HG03354 (cell line): ENCODE data around the gene IGSF6.
"Not testable (repeated sequence)": the region's sequence is repeated elsewhere in the genome, so short reads cannot be mapped to it uniquely, and the experiment has no call there.

Source experiments
- ATAC-seq: cut with Tn5 transposase; IDR thresholded peaks from one replicate; pipeline ENCODE4 v1.9.1; 2021; ENCODE audit warnings: mild to moderate bottlenecking; ENCODE audit not compliant: unreplicated experiment, poor library complexity, severe bottlenecking

The IGSF6 gene

DNA sequence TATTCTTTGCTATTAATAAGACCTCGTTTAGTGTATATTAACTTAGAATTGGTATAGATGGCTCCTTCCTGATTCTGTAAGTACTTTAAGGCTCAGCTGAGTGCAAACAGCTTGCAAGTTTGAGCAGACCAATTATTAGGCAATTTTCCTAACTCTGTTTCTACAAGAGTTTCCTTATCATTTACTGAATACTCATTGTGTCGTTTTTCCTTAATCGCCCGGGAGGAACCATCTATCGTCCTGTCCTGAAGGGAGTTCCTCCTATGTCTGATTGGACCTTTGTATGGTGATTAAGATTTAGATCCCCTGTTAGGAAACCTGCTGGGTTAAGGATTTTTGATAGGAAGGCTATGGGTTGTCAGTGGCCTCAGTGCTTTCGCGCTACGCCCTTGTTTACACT lies 21.0 kb downstream of the IGSF6 start:
- not testable (repeated sequence) for ATAC-seq

DNA sequence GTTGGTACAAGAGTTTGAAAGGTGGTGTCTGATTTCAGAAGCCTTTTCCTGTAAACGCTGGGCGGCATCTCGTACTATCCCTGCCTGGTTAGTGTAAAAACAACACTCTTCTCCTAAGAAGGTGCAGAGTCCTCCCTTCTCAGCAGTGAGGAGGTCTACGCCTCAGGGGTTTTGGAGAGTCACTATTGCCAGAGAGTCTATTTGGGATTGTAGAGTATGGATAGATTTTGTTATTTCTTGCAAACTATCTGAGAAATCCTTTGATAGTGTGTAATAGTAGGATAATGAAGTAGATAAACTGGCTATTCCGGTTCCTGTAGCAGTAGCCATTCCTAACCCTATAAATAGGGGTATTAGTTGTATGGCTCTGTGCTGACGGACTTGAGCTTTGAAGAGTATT lies 21.5 kb downstream of the IGSF6 start:
- not testable (repeated sequence) for ATAC-seq

DNA sequence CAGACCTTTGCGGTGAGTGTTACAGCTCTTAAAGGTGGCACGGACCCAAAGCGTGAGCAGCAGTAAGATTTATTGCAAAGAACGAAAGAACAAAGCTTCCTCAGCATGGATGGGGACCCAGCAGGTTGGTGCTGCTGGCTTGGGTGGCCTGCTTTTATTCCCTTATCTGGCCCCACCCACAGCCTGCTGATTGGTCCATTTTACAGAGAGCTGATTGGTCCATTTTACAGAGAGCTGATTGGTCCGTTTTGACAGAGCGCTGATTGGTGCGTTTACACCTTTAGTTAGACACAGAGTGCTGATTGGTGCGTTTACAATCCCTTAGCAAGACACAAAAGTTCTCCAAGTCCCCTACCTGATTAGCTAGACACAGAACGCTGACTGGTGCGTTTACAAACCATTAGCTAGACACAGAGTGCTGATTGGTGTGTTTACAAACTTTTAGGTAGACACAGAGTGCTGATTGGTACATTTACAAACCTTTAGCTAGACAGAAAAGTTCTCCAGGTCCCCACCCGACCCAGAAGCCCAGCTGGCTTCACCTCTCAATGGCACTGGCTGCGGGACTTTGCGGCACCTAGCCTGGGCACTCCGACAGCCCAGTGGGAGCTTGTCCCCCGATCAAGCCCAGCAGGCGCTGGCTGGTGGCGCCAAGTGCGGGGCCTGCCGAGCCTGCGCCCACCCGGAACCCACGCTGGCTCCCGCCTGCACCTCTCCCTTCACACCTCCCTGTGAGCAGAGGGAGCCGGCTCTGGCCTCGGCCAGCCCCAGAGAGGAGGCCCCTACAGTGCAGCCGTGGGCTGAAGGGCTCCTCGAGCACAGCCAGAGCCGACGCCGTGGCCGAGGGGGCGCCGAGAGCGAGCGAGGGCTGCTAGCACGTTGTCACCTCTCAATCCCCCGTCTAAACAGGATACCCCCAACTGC lies 22.5 kb downstream of the IGSF6 start:
- ATAC-seq = not testable (repeated sequence)

DNA sequence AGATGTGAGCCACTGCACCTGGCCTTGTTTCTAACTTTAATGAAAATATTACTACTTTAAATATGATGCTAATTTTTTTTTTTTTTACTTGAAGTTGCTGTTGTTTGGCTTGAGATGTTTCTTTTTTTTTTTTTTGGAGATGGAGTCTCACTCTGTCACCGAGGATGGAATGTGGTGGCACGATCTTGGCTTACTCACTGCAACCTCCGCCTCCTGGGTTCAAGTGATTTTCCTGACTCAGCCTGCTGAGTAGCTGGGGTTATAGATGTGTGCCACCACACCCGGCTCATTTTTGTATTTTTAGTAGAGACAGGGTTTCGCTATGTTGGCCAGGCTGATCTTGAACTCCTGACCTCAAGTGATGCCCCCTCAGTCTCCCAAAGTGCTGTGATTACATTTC lies 23.6 kb downstream of the IGSF6 start:
- no peak for ATAC-seq

DNA sequence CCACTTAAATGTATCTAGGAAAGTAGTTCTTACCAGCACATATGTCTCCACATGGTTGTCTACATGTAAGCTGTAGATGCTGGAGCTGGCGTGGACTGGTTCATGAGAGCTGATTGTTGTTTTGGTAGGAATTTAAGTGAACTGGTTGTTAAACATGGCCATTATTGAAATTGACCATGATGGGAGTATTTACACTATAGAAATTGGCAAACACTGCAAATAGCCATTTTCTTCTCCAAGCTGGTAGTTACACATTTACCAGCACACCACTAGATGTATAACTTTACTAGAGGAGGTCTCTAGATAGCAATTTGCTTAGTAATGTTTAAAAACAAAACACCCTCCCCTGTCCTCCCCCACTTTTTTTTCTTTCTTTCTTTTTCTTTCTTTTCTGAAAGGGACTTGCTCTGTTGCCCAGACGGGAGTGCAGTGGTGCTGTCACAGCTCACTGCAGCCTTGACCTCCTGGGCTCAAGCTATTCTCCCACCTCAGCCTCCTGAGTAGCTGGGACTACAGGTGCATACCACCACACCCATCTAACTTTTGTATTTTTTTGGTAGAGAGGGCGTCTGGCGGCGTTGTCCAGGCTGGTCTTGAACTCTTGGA lies 24.2 kb downstream of the IGSF6 start:
- ATAC-seq = no peak

DNA sequence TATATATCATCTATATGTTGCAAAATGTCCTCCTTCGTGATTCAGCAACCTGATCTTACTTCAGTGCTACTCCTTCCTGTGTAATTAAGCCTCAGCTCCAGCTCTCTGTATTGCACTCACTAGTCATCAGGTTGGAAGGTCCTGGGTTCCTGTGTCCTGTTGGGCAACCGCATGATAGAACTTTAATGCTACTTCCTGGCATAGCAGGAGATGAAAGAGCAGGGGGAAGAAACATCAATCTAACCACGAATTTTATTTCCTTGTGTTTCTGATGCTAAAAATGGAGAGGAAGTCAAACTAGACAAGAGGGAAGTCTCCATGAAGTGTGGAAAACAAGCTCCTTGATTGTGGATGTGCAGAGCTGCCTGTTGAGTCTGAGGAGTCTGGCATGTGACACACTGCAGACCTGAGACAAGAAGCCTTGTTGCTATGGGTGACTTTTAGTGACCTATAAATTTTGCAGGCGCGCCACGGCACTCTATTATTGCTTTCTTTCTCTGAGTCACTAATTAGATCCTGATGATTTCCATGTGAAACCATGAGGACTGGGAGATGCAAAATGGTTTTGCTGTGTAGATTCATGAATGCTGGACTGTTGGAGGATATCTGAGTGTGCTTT lies 25.6 kb downstream of the IGSF6 start:
- ATAC-seq = no peak

DNA sequence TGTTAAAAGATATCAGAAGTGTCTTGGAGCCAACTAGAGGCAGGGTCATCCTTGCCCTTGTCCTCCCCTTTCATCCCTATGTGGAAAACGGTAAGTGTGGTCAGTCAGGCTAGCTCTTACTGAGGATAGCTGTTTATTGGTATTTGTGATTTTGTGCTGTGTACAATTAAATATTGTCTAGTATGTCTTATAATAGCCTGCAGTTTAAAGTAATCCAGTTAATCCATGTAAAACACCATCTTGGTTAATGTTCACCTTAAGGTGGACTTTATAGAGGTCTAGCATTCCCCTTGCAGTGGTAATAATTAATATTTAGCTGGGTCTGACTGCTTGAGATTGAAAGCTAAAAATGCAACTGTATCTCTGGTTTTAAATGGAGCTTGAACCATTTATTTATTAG lies 27.4 kb downstream of the IGSF6 start:
- ATAC-seq = no peak

DNA sequence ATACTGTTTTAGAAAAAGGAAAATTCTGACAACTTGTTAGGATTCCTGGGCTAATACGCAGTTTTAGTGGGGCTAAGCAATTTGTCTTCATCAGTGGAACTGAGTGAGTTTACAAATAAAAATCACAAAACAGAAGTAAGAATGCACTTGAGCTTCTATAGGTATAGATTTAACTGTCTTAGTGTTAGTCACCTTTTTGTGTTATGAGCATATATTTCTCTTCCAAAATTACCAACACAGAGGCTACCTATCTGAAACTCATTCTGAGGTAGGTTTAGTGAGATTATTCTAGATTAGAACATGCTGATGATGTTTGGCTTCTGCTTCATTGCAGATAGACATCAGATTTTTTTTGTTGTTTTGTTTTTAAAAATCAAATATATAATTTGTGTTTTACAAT lies 29.9 kb downstream of the IGSF6 start:
- no peak for ATAC-seq

DNA sequence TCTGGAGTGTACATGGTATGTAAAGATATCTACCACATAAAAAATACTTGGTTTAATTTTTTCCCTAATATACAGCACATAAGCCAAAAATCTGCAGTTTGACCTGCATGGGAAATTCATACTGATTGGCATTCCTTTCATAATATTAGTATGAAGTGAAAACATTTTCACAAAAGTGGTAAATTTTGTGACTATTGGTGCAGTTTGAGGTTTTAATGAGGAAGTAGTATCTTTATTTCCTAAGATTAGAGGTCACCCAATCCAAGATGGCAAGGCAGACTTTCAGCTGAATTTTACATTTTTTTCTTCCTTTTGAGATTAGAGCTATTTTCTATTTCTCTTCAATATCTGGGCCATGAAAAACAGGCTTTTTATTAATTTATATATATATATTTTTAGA lies 31.8 kb downstream of the IGSF6 start:
- ATAC-seq = no peak

DNA sequence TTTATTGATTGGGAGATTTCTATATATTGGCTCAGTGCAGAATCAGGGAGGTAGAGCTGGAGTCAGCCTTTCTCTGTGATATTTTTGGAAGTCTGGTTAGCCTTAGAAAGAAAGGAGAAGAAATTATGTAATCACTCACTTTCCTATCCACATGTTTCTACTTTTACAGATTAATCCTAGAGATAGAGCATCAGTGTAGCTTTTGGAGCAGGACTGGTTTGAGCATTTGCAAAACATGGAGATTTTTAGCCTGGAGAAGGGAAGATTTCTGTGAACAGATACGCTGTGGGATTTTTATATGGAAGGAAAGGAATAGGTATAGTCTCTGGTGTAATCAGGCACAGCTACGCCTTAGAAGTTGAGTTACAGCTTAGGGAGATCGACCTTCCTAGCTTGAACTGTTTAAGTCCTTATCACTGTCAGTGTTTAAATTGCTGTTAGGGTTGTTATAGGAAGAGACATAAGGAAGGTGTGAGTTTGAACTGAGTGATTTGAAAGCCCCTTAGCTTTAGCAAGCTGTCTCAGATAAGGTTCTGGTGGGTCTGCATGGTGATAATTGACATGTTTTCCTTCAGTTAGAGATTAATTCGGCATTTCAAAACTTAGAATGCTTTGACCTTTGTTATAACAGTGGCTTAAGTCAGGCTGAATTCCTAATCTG lies 32.5 kb downstream of the IGSF6 start:
- no peak for ATAC-seq

DNA sequence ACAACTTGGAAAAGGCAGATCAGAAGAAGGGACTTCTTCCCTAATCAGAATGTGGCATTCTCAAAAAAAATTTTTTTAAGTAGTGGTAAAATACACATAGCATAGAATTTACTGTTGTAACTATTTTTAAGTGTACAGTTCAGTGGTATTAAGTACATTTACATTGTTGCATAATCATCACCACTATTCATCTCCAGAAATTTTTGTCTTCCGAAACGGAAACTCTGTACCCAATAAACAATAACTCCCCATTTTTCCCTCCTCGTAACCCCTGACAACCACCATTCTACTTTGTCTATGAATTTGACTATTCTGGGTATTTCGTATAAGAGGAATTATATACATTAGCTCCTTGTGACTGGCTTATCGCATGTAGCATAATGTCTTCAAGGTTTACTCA lies 34.1 kb downstream of the IGSF6 start:
- ATAC-seq = no peak

DNA sequence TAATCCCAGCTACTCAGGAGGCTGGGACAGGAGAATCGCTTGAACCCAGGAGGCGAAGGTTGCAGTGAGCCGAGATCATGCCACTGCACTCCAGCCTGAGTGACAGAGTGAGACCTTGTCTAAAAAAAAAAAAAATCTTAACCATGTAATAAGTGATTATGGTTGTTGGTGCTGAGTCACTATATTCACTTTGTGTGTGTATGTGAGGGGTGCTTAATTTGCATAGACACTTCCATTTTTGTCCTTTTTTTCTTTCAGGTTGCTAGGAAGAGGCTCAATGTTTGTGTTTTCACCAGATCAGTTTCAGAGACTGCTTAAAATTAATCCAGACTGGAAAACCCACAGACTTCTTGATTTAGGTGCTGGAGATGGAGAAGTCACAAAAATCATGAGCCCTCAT lies 34.8 kb downstream of the IGSF6 start:
- ATAC-seq = no peak

DNA sequence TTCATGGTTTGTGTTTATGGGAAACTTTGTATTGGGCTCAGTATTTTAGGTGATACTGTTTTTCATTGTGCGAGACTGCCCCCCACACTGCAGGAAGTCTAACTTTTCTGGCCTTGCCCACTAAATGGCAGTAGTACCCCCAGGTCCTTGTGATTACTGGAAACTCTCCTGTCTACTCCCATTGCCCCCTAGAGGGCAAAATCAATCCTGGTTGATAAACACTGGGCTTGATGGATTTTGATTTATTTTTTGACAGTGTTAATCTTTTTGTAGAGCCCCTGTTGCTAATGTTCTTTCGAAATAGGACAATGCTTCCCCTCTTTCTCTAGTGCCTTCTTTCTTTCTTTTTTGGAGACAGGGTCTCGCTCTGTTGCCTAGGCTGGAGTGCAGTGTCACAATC lies 37.5 kb downstream of the IGSF6 start:
- no peak for ATAC-seq

DNA sequence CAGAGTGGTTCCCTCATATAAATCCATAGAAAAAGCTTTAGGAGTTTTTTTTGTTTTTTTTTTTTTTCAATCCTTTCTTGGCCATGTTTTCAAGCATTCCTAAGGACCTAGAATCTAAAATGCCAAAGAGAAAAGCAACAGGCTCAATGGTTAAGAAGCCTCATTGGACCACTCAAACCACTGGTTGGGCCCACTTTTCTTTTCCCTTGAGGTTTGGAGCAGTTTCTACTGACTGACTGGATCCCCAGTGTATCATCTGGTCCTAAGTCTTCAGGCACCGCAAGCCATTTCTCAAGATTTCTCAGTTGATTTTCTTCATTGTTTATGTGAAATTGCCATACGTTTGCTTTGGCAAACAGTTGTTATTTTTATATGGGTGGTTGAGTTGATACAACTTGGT lies 38.6 kb downstream of the IGSF6 start:
- ATAC-seq = no peak

DNA sequence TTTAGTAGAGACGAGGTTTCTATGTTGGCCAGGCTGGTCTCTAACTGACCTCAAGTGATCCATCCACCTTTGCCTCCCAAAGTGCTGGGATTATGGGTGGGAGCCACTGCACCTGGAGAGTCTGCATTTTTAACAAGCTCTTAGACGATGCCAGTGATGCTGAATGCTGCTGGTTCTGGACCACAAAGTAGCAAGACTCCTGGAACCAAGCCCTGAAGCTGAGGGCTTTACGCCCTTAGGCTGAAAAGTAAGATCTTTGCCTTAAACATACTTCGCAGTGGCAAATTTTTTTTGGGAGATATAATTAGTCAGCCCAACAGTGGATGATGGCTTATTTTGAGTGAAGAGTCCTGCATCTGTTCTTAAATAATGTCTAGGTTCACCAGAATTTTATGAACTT lies 39.0 kb downstream of the IGSF6 start:
- ATAC-seq = no peak

DNA sequence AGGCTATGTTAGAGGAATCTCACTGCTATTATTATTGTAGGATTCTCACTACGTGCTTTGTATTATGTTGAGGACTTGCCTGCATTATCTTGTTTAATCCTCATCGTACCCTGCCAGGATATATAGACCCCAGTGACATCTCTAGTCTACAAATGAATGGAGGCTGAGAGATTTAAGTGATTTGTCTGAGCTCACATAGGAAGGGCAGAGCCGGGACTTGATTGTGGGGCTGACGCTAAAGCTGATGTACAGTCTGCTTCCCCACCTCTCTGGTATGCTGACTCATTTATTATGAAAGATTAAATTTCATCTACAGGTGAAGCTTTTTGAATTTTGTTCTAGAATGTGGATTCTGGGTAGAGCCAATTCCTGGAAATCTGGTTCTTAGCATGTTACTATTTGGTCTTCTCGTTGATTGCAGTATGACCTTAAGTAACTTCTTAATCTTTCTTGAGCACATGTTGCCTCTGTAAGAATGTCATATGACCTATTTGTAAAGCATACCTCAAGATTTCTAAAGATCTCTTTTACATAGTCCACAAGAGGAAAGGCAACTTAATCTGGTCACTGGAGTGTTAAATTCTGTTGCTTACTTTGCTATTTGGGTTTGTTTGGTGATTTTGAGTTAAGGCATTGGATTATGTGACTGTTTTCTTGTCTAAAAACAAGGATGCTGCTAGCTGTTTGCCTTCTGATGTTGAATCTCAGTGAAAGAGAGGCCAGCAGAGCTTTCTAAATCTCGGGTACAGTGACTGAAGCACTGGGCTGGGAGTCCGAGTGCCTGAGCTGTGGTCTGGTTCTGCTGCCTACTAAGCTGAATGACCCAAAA lies 40.6 kb downstream of the IGSF6 start:
- no peak for ATAC-seq

DNA sequence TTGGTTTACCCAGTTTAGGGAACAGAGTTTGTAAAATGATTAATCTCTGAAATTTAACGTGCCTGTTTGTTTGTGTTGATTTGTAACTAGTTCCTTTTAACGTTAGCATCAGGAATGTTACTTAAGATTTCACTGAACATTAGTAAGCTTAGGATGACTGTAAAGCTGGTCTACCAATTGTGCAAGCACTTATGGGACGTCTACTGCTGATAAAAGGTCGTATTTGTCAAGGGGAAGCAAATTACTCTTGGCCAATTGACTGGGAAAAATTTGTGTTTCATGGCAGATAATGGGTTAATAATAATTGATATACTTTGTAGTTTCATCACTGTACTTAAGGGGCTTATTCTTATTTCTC lies 41.2 kb downstream of the IGSF6 start:
- no peak for ATAC-seq

DNA sequence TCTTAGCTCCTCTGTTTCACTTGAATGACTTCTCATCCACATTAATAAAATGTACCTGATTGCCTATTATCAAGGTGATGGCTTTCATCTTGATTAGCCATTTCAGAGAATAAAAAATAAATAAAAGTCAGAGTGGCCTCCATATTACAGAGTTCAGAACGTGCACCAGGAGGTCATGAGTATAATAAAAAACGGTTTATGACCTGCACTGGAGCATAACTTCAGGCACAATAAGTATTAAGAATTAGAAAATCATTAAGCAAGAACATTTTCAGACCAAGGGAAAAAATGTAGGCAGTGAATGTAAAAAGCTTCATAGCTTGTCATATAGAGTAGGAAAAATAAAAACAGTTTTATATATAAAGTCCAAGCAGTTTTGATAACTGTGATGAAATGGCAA lies 41.6 kb downstream of the IGSF6 start:
- ATAC-seq = no peak

DNA sequence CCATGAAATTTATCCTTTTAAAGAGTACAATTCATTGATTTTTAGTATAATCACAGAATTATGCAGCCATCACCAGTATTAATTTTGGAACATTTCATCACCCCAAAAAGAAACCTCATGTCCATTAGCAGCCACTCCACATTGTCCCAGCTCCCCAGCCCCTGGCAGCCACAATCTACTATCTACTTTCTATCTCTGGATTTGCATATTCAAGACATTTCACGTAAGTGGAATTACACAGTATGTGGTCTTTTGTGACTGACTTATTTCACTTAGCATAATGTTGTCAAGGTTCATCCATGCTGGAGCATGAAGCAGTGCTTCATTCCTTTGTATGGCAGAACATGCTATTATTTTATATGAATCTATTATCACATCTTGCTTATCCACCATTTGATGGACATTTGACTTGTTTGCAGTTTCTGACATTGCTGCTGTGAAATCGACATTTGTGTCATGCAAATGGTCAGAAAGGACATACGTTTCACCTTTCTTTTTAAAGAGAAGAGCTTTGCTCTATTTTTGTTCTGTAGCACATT lies 42.3 kb downstream of the IGSF6 start:
- no peak for ATAC-seq
